PFSK-1 (cell line): ENCODE measurements around the gene MST1.

Experiments
- FOXP2 ChIP-seq: optimal IDR thresholded peaks from 2 replicates; pipeline ENCODE3; 2011; ENCODE audit warnings: borderline replicate concordance, control low read depth, inconsistent platforms; ENCODE audit not compliant: insufficient read depth; ENCODE audit errors: extremely low read length, extremely low read depth
- POLR2AphosphoS5 ChIP-seq: IDR thresholded peaks from 2 replicates; pipeline ENCODE4 v1.6.1; 2012; ENCODE audit warnings: low read depth, mild to moderate bottlenecking, control low read depth, low read length, moderate library complexity
- SIN3A ChIP-seq: IDR thresholded peaks from 2 replicates; pipeline ENCODE4 v1.6.1; 2012; ENCODE audit warnings: mild to moderate bottlenecking, low read length, moderate library complexity, borderline replicate concordance; ENCODE audit not compliant: insufficient read depth
- TAF1 ChIP-seq: IDR thresholded peaks from 2 replicates; pipeline ENCODE4 v1.6.1; 2012; ENCODE audit warnings: low read length, control low read depth, borderline replicate concordance; ENCODE audit not compliant: insufficient read depth
- TF ChIP-seq, protein P1 (sequence below), 2 experiments: IDR thresholded peaks; 2 replicates each; pipeline versions ENCODE4 v1.6.1 to v1.8.0; 2011 to 2012; ENCODE audit warnings: low read depth in 2 of 2, low read length in 2 of 2, control low read depth in 1 of 2, inconsistent platforms in 1 of 2, mild to moderate bottlenecking in 1 of 2, moderate library complexity in 1 of 2; ENCODE audit not compliant: insufficient read depth in 1 of 2

DNA sequence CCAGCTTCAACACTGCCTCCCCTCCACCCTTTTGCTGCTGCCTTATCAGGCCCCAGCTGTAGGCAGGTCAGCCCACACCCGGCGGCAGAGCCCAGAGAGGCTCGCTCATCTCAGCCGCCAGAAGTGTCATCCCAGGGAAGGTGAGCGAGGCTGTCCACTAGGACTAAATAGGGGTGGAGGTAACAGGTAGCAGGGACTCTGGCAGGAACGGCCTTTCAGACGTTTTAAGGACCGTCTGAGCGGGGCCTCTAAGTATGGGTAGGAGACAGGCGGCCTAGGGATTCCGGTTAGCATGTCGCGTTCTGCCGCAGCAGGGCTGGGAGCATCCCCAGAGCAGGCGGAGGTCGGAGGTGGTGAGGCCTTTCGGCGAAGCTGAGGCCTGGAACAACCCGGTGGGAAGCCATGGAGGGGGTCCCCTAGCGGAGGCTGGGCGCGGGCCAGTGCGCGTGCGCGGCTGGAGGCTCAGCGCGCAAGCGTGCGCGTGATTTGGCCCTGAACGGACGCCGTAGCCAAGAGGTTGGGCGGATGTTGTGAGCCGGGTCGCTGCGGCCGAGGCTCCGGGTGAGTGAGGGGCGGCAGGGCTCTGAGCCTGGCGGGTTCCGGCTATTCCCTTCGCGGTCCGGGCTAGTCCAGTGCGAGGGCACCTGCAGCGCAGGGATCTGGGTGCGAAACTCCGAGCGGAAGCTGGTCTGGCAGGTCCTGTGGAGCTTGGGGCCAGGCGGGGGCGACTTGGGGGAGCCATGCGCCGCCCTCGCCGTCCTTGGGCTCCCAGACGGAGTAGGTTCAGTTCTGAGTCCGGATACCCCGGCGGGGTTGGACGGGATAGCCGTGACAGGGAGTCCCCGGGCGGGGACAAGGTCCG lies at the start of gene MST1, which contains the start of gene RNF123:
- TF ChIP-seq POLR2AphosphoS5 (peak; percentile 78), TAF1 (peak; percentile 62; the same call in 1 of the 2 replicates), FOXP2 (no peak), SIN3A (peak; percentile 58; the same call in 1 of the 2 replicates)
- TF ChIP-seq, protein P1, sequence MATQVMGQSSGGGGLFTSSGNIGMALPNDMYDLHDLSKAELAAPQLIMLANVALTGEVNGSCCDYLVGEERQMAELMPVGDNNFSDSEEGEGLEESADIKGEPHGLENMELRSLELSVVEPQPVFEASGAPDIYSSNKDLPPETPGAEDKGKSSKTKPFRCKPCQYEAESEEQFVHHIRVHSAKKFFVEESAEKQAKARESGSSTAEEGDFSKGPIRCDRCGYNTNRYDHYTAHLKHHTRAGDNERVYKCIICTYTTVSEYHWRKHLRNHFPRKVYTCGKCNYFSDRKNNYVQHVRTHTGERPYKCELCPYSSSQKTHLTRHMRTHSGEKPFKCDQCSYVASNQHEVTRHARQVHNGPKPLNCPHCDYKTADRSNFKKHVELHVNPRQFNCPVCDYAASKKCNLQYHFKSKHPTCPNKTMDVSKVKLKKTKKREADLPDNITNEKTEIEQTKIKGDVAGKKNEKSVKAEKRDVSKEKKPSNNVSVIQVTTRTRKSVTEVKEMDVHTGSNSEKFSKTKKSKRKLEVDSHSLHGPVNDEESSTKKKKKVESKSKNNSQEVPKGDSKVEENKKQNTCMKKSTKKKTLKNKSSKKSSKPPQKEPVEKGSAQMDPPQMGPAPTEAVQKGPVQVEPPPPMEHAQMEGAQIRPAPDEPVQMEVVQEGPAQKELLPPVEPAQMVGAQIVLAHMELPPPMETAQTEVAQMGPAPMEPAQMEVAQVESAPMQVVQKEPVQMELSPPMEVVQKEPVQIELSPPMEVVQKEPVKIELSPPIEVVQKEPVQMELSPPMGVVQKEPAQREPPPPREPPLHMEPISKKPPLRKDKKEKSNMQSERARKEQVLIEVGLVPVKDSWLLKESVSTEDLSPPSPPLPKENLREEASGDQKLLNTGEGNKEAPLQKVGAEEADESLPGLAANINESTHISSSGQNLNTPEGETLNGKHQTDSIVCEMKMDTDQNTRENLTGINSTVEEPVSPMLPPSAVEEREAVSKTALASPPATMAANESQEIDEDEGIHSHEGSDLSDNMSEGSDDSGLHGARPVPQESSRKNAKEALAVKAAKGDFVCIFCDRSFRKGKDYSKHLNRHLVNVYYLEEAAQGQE (IDR thresholded peaks at IDR 0.05; ENCODE audit: insufficient read depth in 1 of 2, low read depth in 2 of 2, low read length in 2 of 2) = peak in 1 of 2 experiments; percentile 55; a peak in 1 of 4 replicates
